Urothelium cell line (cell line): ENCODE data around the gene IRS1.
"Not testable (repeated sequence)": the region's sequence is repeated elsewhere in the genome, so short reads cannot be mapped to it uniquely, and the experiment has no call there.

Experiments
- DNase-seq: peaks from one replicate; pipeline ENCODE4 v3.0.0; 2011; ENCODE audit warnings: low spot score, mixed read lengths
- FAIRE-seq: peaks from 2 replicates; lab custom pipeline; 2011; peaks lifted over from hg19 to GRCh38; lab: Jason Lieb, UNC

The IRS1 gene, protein sequence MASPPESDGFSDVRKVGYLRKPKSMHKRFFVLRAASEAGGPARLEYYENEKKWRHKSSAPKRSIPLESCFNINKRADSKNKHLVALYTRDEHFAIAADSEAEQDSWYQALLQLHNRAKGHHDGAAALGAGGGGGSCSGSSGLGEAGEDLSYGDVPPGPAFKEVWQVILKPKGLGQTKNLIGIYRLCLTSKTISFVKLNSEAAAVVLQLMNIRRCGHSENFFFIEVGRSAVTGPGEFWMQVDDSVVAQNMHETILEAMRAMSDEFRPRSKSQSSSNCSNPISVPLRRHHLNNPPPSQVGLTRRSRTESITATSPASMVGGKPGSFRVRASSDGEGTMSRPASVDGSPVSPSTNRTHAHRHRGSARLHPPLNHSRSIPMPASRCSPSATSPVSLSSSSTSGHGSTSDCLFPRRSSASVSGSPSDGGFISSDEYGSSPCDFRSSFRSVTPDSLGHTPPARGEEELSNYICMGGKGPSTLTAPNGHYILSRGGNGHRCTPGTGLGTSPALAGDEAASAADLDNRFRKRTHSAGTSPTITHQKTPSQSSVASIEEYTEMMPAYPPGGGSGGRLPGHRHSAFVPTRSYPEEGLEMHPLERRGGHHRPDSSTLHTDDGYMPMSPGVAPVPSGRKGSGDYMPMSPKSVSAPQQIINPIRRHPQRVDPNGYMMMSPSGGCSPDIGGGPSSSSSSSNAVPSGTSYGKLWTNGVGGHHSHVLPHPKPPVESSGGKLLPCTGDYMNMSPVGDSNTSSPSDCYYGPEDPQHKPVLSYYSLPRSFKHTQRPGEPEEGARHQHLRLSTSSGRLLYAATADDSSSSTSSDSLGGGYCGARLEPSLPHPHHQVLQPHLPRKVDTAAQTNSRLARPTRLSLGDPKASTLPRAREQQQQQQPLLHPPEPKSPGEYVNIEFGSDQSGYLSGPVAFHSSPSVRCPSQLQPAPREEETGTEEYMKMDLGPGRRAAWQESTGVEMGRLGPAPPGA (N-terminal part only)

DNA sequence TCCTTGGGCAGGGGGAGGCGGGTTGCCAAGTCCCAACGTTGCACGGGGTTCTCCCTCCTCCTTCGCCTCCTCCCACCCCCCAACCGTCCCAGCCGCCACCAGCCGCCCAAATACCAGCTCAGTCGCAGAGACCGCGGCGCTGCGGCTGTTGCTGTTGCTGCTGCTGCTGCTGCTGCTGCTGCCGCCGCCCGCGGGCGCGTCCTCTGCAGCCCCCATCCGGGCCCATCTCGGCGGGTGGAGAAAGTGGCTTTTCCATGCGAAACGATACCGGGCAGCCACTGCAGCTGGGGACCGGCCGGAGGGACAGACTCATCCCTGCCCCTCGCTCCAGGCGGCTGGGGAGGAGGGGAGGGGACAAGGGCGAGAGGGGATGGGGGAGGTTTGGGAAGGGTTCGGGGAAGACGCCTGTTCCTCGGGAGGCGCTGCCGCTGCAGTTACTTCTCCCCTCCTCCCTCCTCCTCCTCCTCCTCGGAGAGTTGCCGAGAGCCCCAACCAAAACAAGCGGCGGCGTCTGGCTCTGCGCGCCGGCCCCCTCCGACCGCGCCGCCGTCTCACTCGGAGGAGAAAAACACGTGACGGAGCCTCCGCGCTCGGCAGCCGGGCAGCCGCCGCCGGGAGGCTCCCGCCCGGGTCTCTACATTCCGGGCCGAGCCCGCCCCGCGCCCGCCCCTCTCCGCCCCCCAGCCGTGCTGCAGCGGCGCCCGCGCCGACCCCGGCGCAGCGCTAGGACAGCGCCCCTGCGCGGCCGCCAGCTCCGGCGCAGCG, at the start of gene IRS1:
IRS1 (minus strand) TSS at position 610 of the 765 bp plus-strand sequence. CDS start 1,082 bp downstream, outside the sequence.
- DNase-seq: peak; percentile 80
- FAIRE-seq: no peak

DNA sequence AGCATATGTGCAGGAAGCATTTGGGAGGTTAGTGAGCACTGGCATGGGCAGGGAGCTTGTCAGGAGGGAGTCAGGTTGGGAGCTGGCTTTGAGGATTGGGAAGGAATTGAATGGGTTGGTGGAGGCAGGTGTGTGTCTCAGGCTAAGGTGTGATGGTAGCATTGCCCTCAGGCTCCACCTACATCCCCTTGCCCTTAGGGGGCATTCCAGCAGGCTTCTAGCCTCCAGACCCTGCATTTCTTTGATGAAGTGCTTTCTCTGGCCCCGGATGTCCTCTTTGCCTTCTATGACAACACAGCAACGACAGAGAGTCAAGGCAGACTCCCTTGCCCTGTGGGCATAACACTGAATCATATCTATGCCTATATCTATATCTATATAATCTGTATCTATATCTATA, 49.7 kb upstream of the IRS1 start:
- FAIRE-seq: no peak
- DNase-seq: no peak

DNA sequence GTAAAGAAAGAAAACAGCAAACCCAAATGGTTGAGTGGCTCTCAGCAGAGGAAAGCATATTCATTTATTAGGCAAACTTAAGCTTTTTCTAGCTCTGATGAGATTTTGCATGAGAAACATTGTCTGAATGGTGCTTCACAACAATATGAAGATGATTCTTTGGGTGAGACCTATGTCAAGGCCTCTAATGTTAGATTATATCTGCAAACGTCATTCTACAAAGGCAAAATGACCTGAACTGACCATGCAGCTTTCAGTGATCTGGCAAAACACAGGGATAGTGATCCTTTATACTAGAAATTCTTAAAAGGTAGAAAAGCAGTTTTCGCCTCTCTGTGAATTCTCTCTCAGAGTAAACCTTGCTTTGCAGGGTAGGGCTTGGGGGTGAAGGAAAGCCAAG, 47.9 kb upstream of the IRS1 start:
- FAIRE-seq (no peak), DNase-seq (no peak)

DNA sequence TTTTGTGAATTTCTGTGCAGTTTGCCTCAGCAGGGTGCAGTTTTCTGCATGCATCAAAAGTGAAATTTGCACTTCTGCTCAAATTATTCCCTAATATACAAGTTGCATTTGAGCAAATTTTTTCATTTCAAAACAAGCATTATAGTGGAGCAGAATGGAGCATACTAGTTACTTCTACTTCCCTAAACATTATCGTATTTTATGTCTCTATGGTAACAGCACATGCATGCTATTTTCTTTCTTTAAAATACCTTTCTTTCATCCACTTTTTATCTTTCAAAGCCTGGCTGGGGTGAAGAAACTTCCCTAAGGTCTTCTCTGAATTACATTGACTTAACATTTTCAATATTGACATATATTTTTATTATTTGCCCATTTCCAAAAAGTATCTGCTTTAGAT, 47.5 kb upstream of the IRS1 start:
- no peak for DNase-seq
- FAIRE-seq: no peak

DNA sequence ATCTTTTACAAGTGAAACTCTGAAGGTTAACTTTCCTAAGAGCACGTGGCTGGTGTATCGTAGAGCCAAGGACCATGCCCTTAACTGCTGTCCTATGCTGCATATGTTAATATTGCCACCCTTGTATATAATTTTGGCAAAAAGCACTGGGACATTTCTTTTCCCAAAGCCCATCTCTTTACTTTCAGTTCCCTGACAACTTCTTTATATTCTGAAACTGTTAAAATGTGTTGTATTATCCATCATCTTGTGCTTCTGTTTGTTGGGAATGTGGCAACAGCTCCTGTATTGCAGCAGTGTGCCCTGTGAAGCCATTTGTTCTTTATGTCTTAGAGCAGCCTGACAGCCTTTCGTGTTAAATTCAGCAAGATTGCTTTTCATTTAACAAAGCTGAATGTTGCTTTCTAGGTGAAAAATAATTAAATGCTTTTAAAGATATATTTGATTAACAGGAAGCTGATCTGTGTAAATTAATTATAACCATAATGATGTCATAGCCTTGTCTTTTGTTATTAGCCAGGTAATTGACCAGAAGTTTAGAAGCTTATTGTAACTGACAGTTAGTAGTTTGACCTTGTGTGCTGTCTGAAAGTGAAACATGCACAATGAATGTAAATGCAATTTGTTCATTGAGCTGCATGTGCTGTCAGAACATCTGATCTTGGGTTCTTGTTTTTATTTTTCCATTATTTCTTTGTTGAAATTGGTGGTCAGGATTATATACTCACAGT, 45.9 kb upstream of the IRS1 start:
- no peak for FAIRE-seq
- DNase-seq: no peak

DNA sequence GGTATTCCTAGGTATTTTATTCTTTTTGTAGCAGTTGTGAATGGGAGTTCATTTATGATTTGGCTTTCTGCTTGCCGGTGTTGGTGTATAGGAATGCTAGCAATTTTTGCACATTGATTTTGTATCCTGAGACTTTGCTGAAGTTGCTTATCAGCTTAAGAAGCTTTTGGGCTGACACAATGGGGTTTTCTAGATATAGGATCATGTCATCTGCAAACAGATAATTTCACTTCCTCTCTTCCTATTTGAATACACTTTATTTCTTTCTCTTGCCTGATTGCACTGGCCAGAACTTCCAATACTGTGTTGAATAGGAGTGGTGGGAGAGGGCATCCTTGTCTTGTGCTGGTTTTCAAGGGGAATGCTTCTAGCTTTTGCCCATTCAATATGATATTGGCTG, 43.4 kb upstream of the IRS1 start:
- not testable (repeated sequence) for FAIRE-seq

DNA sequence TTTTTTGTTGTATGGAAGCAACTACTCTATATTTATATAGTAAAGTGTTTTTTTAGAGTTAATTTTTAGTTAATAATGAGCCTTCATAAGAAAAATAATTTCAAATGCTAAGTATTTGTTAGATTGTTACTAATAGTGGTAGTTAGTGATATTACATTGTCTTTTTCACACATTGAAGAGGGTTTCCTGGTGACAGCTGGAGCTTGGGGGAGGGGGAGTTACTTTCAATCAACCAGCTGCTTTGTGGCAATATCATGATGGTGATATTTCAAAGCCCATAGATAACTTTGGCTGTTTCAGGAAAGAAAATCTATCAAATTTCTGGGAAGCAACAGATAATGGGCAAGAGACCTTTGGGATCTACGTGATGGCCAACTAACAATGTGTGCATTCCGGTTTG, 40.3 kb upstream of the IRS1 start:
- no peak for DNase-seq
- FAIRE-seq: no peak

More for the DNA sequence above, 43.4 kb upstream of the IRS1 start:
- not testable (repeated sequence) for DNase-seq

DNA sequence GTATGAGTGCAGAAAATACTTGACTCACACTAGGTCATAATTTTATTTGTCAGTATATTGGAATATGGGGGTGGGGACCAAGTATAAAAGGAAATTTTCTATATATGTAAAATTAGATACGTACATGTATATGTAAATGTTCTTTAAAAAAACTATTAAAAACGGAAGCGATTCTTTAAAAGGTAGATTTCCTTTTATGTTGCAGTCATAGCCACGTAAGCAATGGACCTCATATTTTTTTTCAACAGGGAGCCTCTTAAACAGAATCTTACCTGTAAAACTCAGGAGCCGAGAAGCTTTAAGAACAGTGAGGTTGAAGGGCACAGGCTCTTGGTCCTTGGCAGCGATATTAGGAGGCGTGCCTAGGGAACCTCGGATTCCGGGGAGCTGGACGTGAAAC, 39.5 kb upstream of the IRS1 start:
- FAIRE-seq (no peak), DNase-seq (no peak)

DNA sequence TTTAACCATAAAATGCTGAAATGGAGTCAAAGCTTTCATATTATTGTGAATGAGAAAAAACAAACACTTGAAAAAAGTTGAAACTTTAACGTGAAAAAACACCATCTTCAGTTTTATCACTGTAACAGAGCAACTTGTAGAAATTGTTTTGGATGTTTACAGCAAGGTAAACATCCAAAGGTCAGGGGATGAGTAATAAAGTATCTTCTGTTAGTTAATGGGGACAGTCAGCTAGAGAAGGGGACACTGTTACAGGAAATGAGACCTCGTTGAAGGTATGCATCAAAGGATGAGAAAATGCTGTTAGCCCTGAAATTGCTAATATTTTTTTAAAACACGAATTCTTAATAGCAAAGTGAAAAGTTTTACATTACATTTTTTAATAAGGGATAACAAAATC, 39.1 kb upstream of the IRS1 start:
- no peak for FAIRE-seq
- no peak for DNase-seq

DNA sequence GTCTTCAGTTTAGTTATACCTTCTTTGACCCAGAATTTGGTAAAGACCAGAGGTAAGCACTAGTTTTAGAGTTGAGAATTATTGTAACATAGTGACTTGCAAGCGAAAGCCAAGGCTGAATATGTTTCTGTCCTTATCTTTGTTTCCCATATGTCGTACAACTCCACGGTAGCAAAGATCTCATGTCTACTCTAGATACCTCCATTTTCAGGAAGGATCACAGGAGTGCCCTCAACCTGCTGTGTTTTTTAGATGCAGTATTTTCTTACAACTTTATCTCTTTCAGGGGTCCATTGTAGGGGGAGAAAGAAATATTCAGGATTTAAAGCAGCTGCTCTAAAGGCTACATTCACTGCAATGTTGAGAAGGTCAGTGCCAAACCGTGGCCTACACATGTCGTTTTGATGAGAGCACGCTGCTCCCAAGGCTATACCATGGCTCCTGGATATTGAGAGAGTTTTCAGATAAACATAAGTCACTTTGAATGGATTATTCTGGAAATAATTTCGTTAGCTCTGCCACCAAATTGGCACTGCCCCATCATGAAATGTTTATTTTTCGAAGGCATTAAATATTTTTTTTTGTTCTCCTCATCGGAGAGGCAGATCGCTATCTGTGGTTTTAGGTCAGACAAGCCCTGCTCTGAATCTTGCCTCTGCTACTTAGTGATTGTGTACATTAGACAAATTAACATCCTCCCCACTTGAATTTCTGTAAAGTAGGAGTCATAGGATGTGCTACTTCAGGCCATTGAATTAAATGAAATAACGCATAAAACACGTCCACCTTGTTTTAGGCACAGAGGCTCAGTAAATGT, 38.4 kb upstream of the IRS1 start:
- DNase-seq: no peak
- no peak for FAIRE-seq

DNA sequence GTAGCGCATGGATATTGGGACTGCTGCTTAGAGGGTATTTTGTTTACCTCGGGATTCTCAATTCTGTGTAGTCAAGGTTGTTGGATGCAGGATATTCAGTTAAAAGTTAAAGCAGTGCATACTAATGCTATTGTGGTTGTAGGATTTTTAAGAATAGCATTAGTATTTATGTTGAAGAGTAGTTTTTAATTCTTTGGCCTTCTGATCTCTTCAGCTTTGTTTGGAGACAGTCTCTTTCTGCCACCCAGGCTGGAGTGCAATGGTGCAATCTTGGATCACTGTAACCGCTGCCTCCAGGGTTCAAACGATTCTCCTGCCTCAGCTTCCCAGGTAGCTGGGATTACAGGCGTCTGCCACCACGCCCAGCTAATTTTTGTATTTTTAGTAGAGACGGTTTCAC, 37.7 kb upstream of the IRS1 start:
- DNase-seq (no peak), FAIRE-seq (no peak)

DNA sequence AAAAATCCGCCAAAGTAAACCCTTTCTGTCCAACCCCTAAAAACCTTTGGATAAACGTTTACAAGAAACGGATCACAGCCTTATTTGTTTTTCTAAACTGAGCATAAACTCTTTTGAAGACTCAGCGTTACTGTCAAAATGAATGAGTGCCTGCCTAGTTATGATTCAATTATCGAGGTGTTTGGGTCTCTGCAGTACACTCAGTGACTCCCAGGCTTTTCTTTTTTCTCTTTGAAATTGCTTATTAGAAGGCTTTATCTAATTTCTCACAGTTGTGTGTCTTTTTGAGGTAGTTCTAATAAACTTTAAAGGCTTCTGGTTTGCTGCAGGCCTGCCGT, 36.9 kb upstream of the IRS1 start:
- DNase-seq (peak; percentile 5), FAIRE-seq (no peak)

DNA sequence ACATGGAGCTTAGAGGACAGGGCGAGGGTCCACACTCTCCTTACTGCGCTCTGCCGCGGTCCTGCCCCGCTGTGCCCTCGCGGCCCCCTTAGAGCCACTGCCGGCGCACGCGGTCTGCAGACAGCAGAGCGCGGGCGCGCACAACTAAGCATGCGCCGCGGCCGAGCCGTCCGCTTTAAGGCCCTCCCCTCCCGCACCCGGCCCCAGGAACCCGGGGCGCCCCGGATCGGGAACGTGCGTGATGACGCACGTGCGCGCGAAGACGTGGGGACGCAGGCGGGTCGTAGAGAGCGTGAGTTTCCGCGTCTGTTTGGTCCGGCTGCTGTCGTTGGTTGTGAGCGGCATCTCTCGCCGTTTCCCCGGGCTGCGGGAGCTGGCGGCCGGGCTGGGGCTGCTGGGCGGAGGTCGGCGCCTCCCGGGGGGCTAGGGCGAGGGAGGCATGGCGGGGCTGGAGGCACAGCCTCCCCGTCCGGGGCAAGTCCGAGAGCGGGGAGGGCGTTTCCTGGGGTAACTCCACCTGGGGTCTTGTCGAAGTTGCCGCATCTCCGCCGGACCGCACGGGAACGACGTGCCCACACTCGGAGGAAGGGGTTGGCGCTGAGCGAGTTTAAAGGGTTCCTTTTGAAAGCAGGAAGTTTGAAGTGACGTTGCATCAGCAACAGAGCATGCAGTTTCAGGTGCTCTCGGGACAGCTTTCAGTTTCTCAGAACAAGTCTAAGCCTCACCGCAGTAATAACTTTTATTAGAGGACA, 36.4 kb upstream of the IRS1 start, which contains the start of gene RHBDD1:
RHBDD1 (plus strand) TSS at position 259 of the 752 bp plus-strand sequence. CDS start 28,640 bp downstream, outside the sequence.
- DNase-seq (peak; percentile 95), FAIRE-seq (peak; percentile 84)

DNA sequence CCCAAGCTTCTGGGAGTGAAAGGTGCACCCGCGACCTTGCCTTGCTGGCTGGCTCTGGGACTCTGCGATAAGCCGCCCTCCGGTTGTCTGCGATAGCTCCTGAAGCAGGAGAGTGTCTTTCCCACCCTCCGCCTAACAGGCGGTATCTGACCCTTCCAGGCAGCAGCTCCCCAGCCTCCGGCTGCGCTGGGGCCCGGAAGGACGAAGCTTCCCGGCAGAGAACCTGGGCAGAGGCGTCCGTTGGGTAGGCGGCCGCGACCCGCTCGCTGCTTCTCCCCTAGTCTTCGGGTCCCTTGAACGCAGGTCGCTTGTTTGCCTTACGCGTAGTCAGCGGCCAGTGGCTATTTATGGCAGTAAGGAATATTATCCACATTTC, 35.8 kb upstream of the IRS1 start:
- DNase-seq: peak; percentile 21
- FAIRE-seq: no peak

DNA sequence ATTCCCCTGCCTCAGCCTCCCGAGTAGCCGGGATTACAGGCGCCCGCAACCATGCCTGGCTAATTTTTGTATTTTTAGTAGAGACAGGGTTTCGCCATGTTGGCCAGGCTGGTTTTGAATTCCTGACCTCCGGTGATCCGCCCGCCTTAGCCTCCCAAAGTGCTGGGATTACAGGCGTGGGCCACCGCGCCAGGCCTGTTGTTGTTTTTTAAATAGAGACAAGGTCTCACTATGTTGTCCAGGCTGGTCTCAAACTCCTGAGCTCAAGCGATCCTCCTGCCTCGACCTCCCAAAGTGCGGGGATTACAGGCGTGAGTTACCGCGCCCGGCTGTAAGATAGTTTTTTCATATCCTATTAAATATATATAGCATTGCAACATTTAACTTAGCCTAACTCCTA, 35.3 kb upstream of the IRS1 start:
- FAIRE-seq, DNase-seq: not testable (repeated sequence)

DNA sequence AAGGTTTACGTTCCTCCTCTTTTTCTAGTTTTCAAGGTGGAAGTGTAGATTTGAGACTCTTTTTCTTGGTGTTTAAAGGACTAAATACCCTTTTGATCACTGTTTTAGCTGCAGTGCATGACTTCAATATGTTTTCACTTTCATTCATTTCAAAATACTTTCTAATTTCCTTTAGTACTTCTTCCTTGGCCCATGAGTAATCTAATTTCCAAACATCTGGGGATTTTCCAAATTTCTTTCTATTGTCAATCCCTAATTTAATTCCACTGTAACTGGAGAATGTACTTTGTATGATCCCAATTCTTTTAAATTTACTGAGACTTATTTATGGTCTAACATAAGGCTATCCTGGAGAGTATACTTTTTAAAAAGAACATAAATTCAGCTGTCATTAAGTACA, 32.4 kb upstream of the IRS1 start:
- FAIRE-seq (no peak), DNase-seq (no peak)

DNA sequence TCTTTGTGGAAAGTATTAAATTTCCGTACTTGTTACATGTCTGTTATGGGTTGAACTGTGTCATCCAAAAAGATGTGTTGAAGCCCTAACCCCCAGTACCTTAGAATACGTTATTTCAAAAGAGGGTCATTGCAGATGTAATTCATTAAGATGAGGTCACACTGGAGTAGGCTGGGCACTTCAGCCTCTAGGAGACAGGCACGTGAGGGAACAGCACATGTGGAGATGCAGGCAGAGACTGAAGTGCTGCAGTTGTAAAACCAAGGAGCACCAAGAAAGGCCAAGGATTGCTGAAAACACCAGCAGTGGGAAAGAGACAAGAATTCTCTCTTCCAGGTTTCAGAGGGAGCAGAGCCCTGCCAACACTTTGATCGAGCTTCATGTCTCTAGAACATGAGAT, 31.6 kb upstream of the IRS1 start:
- no peak for DNase-seq
- no peak for FAIRE-seq

DNA sequence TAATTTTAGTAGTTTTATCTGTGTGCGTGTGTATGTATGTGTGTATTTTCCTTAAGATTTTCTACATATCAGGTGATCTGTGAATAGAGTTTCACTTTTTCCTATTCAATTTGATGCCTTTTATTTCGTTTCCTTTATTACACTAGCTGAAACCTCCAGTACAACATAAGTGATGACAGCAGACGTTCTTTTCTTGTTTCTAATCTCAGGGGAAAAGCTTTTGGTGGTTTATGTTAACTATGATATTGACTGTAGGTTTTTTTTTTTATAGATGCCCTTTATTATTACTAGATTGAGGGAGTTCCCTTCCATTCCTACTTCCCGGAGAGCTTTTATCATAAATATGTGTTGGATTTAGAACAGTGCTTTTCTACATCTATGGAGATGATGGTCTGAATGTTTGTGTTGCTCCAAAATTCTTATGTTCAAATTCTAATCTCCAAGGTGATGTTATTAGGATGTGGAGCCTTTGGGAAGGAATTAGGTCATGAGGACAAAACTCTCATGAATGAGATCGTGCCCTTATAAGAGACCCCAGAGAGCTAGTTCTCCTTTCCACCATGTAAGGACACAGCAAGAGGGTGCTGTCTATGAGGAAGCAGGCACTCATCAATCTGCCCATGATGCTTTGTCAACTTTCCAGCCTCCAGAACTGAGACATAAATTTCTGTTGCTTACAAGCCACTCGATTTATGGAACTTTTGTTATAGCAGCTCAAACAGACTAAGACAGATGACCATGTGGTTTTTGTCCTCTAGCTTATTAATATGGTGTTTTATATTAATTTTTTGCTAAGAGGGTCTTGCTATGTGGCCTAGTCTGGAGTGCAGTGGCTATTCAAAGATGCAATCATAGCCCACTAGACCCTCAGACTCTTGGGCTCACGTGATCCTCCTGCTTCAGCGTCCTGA, 30.4 kb upstream of the IRS1 start:
- FAIRE-seq: no peak

More for the DNA sequence above, 30.4 kb upstream of the IRS1 start:
- DNase-seq: no peak
